T-helper 1 cell treated with Interleukin-12 subunit alpha and Interleukin-12 subunit beta and Interleukin-4 antibody, amounts not matched to agents 30 ng/mL and 1 ng/mL, for 36 hours (primary cell): ENCODE results near the gene SORCS2. TPM values are rescaled to one million over a fixed set of nuclear protein-coding genes. Genes with fewer than 3 reads are reported as not detected.

Source experiments
- intact Hi-C: fragments of 100-400 bp; cut with micrococcal nuclease; formaldehyde crosslinking; loops from one replicate; pipeline ENCODE4 v1.15.1; 2024
- total RNA-seq: library from RNA; stranded (reverse); gene quantifications from 2 replicates; pipeline ENCODE4 v1.2.3, GENCODE V29; 2022

The SORCS2 gene
- total RNA-seq, 1 donor from 2014 or later, result not detected

DNA sequence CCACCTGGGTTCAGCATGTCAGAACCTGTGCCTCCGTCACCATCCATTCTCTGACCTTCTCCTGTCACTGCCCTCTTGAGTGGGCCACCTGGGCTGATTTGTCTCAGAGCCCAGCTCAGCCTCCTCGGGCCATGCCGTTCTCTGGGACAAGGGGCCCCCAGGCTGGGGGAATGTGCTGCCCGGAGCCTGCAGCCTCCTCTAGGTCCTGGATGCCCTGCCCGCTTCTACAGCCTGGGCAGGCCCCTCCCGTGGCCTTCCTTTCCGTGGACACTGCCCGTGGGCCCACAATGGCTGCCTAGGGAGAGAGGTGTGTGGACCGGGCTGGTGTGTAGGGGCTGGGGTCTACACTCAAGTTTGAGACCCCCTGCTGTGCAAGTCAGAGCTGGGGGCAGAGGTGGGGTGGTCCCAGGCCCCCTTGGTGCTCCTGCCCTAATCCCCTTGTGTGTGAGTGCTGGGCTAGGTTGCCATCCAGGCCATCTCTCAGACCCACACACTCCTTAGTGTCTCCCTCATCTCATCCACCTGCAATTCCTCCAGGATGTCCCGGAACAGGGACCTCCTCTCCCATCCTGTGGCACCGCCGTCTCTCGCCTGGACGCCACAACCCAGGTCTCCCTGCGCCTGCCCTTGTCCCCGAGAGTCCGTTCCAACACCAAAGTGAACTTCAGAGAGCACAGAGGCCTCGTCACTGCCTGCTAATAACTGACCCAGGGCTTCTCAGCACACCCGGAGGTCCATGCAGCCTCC lies 230.0 kb downstream of the SORCS2 start:
- intact Hi-C loops, result no loop called here

DNA sequence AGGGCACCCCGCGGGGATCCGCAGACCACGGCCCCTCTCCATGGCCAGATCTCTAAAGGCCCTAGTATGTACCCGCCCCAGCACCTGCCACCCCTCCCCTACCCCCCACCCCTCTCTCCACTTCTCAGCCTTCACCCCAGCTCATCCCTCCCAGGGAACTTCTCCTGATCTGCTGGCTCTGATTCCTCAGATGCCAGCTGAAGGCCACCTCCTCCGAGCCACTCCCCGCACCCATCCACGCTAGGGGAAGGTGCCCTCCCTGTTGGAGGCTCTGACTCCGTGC lies 230.5 kb downstream of the SORCS2 start:
- intact Hi-C loops, result no loop called here

DNA sequence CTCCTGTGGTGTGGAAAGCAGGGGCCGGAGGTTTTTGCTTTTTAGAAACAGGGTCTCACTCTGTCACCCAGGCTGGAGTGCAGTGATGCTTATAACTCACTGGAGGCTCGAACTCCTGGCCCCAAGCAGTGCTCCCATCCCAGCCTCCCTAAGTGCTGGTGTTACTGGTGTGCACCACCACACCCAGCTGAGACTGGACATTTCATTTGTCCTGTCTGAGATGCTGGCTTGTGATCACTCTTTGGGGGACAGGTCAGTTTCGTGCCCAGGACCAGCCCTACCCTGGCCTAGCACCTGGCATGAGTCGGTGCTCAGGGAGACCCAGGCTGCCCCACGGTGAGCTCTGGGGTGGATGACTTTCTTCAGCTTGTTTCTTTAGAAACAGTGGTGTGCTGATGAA lies 231.1 kb downstream of the SORCS2 start:
- intact Hi-C loops, result no loop called here

DNA sequence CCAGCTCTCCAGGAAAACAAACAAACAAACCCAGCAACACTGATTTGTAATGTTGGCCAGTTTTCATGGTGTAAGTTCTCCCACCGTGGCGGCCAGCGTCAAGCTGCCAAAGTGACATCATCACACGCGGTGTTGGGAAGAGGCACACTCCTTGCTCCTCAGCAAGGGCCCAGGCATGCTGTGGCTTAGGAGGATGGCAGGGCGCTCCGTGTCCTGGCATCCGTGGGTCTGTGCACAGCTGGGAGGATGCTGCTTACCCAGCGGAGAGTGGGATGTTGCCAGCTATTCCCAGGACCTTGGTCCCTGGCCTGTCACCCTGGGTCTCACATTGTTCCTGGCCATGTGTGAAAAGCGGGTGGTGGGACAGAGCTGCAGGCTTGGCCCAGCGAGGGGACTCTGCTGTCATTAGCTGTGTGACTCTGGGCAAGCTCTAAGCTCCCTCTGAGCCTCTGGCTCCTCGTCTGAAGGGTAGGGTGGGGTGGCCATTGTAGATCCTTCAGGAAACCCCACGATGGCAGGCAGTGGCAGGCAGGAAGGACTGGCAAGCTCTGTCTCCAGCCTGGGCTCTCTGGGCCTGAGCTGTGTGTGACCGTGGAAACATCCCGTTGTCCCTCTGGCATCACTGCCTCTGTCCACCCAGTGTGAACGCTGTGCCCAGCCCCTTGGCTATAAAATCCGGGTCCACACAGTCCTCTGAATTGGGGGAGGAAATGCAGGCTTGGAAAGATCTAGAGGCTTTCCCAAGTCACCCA lies 231.6 kb downstream of the SORCS2 start:
- intact Hi-C loops, result no loop called here

DNA sequence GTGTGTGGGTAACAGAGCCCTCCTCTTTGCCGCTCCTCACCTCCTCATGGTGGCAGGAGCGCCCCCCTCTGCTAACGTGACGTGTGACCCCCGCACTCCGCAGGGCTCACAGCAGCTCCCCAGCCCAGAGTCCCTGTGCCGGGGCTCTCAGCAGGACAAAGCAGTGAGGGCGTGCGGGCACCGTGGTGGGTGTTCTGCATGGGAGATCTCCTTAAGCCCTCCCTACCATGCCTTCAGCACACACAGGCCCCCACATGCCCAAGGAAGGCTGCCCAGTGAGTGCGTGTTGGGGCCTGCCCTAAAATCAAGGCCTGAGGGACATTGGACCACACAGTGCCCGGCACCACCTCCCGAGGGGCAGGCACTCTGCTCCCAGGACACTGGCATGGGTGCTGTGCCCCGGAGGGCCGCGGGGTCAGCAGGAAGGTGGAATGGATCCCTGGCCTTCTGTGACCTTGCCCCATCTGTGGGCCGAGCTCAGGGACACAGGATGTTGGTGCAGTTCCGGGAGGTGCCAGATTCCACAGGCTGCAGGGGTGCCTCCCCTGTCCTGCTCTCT lies 232.3 kb downstream of the SORCS2 start:
- intact Hi-C loops, result no loop called here

DNA sequence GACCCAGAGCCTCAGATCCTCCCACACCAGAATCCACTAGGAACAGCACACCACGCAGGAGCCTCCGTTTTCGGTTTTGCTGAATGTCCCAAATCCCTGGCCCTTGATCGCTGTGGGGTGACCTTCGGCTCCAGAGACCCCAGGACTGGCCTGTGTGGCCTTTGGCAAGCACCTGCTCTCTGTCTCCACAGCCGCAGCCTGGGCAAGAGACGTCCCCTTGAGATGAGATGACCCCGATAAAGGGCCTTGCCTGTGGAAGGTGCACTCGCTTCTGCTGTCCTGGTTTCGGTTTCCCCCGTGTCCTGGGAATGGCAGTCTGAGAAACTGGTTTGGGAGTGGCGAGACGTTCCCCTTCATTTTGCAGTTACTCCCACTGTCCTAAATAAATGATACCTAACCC lies 232.8 kb downstream of the SORCS2 start:
- intact Hi-C loops, result no loop called here

DNA sequence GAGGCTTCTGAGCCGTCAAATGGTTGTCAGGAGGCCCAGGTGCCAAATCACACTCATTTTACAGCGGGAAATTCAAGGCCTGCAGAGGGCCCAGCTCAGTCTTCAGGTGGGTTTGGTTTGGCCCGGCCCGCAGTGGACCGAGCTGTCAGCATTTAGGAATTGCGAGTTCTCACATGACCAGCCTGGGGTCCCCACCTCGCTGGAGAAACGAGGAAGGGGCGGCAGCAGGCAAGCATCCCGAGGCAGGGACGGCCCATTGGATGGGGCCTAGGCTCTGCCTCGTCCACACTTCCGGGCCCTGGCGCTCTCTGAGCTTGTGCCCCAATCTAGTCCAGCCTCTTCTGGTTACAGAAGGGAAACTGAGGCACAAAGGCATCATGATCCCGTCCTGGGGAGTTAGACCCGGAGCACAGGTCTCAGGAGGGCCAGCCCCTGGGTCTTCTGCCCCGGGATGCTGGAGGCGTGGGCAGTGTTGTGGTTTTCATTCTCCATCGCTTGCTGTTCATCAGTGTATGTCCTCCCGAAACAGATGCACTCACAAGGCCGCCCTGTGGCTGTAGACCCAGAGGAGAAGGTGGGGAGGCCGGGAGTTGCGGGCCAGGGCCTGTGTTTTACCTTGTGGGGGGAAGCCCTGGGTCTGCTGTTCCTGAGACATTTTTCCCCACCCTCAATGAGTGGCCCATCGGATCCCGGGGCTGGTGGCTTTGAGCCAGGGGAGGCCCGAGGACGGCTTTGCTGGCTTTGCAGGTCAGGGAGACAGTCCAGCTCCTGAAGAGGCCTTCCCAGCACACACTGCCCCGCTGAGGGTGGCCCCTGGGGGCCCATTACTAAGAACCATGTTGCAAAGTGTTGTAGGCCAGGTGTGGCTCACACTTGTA lies 233.5 kb downstream of the SORCS2 start:
- intact Hi-C loops, result no loop called here

DNA sequence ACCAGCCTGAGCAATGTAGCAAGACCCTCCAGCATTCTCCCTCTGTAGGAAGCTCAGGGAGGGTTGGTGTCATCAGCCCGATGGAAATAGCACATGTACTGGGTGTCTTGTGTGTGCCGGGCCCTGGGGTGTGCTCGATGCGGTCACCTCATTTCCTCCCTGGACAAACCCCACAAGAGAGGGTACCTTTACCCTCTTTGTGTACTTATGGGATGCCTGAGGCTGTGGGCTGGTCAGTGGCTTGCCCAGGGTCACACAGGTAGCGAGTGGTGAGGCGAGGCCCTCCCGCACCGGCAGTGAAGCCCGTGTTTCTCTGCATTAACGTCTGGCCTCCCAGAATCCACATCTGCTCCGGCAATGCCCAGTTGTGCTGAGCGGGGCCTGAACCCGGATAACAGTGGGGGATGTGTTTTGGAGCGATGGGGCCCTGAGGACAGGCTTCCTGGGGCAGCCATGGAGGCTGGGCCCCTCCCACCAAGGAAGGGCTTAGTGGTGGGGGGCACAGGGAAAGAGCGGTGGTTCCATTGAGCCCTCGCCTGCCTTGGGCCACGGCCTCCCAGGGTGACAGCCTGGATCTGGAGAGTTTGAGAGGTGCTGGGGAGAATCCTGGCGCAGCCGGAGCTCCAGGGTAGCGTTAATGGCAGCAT lies 234.3 kb downstream of the SORCS2 start:
- intact Hi-C loops, result no loop called here

DNA sequence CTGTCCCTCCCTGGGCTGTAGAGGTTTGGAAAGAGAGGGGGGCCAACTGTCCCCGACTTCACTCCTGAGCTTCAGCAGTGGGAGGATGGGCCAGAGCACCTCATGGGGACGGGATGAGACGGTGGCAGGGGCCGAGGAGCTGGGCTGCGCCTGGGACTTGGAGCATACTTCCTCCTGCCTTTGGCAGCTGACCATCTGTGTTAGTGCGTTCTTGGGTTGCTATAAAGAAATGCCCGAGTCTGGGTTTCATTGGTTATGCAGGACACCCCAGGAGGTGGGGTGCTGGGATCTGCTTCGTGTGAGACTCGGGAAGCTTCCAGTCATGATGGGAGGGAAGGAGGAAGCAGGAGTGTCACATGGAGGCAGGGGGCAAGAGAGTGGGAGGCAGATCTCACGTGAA lies 235.0 kb downstream of the SORCS2 start:
- intact Hi-C loops, result no loop called here

DNA sequence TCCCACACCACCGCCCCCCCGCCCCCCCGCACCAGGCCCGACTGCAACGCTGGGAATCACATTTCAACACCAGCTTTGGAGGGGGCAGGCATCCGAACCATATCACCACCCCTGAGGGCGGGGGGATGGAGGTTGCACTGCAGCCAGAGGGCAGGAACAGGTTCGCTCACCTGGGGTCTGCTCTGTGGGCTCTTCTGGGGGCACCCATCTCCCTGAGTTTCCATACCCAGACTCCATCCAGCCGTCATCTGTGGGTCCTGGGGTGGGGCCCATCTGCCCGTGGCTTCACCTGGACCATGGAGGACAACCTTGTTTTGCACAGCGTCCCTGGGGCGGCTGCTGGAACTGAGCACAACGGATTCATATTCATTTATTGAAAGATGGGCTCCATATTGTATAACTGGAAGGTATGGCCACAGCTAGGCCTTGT lies 235.5 kb downstream of the SORCS2 start:
- intact Hi-C loops, result no loop called here

DNA sequence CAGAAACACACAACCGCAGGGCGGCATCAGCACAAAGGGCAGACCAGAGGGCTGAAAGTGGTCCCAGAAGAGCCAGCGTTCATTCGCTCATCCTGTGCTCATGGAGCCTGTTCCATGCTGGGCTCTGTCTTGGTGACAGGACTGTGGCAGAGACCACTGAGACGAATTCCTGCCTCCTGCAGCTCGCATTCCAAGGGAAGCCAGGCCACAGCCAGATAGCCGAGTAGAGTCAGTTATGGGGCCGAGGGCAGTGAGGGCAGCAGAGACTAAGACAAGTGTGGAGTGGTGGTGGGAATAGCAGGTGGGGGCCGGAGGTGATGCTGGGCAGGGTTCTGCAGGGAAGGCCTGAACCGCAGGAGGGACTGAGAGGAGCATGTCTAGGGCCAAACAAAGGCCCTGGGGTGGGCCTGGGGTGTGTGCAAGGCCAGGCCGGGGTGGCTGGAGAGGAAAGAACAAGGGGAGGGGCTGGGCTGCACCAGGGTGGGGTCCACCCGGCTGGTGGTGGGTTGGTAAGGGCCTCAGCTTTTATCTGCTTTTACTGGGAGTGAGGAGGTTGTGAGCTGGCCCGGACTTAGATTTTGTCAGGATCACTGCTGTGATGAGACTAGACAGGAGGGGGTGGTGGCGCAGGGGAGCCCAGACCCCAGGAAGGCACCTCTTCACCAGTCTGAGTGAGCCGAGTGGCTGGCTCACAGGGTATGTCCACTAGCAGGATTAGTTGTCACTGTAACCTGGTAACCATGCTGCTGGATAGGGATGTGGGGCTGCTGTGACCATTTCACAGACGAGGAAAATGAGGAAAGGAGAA lies 236.1 kb downstream of the SORCS2 start:
- intact Hi-C loops, result no loop called here

DNA sequence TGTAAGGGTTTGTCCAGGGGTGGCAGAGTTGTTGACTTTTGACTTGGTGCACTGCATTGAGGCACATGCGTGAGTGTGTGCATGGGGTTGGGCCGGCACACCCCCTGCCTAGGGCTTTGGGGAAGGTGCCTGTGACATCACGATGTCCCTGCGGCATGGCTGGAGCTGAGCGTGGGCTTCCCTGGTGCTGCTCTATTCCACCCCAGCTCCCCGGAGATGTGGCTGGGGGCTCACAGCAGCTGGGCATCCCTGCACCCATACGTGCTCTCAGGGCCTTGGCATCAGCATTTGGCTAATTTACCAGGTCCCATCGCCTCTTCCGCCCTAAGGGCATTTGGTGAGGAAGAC lies 236.7 kb downstream of the SORCS2 start:
- intact Hi-C loops, result no loop called here

DNA sequence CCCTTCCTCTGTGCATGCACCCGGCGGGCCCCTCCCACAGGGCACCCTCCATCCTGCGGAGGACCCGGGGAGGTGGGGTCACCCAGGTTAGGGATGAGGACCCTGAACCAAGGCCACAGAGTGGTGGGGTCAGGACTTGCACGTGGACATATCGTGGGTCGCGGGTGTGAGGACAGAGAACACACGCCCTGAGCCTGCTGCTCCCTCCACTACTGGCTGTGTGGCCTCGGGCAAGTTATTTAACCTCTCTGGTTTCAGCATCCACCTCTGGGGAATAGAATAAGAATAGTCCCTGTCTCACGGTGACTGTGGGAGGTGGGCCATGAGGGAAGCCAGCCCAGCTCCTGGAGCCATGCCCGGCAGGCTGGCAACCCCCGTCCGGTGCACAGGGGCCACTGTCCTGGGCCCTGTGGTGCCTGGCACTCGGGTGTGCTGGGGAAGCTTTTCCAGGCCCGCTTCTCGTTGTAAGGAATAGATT lies 237.3 kb downstream of the SORCS2 start:
- intact Hi-C loops, result no loop called here

DNA sequence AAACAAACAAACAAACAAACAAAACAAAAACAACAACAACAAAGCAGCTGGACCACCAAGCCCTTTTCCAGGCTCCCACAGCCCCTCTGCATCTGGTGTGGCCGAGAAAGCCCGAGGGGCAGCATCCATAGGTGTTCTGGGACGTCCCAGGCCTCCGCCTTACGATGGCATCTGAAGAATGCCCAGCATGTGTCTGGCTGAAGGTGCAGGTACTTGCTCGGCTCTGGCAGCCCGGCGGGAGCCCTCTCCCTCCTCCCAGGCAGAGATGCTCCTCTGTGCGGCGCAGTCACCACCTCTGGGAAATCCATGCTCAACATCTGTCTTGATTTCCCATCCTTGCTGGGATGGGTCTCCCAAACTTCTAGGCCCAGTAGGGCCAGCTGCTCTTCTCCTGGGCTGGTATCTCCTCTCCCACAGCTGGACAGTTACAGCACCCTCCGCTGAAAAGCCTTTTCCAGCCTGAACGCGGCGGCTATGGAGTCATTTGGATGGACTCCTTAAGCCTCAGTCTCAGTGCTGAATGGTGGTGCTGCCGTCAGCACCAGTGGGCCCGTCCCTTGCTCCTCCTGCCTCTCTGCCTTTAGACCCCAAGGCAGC lies 238.1 kb downstream of the SORCS2 start:
- intact Hi-C loops, result no loop called here

DNA sequence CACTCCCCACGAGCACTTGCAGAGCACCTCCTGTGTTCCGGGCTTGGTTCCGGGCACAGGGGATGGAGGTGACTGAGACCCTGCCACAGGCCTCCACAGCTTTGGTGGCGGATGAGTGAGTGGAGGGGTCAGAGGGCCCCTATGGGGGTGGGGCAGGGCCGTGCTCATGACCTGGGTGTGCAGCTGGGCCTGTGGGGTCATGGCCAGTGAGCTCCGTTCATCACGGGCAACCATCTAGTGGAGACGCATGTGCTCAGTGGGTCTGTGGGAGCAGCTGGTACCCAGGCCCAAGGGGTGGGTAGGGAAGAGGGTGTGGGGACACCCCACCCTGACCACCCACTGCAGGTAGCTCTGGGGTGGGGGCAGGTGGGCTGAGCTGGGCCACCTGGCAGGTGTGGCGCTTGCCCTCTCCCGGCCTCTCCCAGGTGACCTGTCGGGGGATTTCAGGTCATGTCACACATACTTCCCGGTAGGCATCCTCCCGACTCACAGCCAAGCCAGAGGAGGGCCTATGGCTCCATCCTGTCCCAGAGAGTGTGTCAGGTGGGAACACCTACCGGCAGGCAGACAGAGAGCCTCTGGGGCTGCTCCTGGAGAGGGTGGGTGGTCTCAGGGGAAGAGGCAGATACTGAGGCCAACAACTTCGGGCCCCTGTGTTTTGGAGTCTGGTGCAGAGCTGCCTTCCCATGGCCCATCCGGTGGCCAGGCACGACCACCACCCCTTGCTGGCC lies 238.8 kb downstream of the SORCS2 start:
- intact Hi-C loops, result no loop called here

DNA sequence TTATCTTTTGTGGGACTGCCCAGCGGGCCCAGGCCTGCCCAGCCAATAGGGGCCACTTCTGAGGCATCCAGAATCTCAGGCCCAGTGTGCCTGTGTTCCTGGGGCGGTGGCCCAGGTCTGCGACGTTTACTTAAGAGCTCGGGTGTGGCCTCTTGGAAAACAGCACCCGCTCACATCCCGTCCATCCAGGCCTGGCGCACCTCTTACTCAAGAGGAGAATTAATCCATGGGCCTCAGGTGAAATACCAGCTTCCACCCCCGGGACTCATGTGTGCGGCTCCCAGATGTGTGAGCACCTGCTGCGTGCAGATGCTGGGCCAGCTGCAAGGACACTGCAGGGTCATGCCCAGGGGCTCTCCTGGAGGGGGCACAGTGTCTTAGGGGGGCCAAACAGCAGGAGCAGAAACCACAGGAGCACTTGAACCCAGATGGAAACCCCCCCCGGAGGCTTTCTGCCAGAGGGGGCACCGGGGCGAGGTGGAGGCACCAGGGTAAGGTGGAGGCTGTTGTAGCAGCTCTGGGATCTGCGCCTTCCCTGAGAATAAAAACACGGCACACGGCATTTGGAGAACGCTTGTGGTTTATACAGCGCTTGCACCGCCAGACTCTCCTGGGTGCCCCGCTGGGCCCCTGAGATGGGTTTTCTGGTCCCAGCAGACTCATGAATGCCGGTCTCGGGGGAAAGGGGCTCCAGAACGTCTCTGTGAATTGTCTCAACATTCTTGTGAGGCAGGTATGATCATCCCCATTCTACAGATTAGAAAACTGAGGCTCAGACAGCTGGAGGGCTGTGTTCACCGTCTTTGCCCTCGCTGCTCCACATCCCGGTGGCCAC lies 239.6 kb downstream of the SORCS2 start:
- intact Hi-C loops, result no loop called here

DNA sequence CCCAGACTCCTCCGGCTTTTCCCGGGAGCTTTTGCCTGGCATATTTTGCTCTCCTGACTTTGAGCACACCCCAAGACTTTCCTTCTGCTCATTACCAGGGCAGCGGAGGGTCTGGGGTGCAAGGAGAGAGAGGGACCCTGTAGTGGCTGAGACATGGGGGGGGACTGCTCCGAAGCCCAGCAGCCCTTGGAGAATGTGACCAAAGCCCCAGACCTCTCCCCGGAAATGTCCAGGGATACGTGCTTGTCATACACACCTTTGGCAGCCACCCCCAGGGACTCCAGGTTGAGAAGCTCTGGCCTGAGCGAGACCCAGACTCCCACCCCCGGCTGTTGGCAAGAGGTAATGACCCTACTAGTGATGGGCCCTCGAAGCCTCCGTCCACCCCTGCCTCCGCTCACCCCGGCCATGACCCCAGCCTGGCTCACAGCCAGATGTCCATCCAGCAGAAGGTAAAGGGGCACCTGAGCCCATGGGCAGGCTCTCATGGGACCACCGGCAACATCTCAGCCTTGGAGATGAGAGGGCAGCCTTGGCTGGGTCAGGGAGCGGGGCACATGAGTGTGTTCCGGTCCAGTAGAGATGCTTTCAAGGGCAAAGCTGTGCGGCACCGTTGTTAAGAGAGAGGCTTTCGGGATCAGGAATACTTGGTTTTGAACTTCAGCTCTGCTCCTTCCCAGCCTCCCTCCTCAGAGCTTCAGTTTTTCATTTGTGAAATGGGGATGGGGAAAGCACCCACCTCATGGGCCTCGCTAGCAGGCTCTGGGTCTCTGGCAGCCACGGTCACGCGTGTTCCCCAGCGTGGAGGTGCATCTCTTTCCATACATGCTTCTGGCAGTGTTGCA lies 240.4 kb downstream of the SORCS2 start:
- intact Hi-C loops, result no loop called here
